ENCODE data around the gene CACNA2D2. TPM values are rescaled to one million over a fixed set of nuclear protein-coding genes. Genes with fewer than 3 reads are reported as not detected.

Gene CACNA2D2
- total RNA-seq, 1 experiment from 2014 or later, result 27.7 TPM

GRCh38 chr3:50392101-50392715 is 111.2 kb downstream of the CACNA2D2 start:
- Histone ChIP-seq H3K79me1 (ENCODE audit: insufficient read depth, low read depth, low read length, poor library complexity, severe bottlenecking) (no peaks in the 10 kb centered on the region), H2BK12ac (ENCODE audit: insufficient read length, low read depth, low read length) (no peak overlapping the region), H3K9ac (ENCODE audit: extremely low read depth, insufficient read length, low read length) (no peak overlapping the region), H3K4ac (ENCODE audit: low read depth, low read length) (no peak overlapping the region), H3K18ac (ENCODE audit: insufficient read length, low read depth, low read length) (no peak overlapping the region), H3K4me1 (ENCODE audit: insufficient read depth, low read length) (no peaks in the 10 kb centered on the region), H2AFZ (ENCODE audit: low read length) (no peak overlapping the region), H2BK120ac (ENCODE audit: low read depth, low read length, poor library complexity, severe bottlenecking) (no peak overlapping the region), H3K14ac (ENCODE audit: insufficient read depth, low read length) (no peak overlapping the region; the same call in 1 of the 2 replicates), H3T11ph (ENCODE audit: low read length) (no peak overlapping the region), H3K4me2 (ENCODE audit: insufficient read depth, insufficient read length, low read length) (no peak overlapping the region), H3K79me2 (ENCODE audit: insufficient read depth, low read length) (no peaks in the 10 kb centered on the region), H2BK15ac (ENCODE audit: low read depth, low read length) (no peak overlapping the region), H2BK5ac (ENCODE audit: insufficient read length, low read length) (no peak overlapping the region), H3K56ac (ENCODE audit: insufficient read length, low read depth, low read length) (no peak overlapping the region), H3K23ac (ENCODE audit: insufficient read length, low read depth, low read length) (no peak overlapping the region), H2BK20ac (ENCODE audit: low read depth, low read length, poor library complexity, severe bottlenecking) (no peak overlapping the region), H3K27ac (ENCODE audit: insufficient read length, low read depth, low read length) (no peak overlapping the region), H3K23me2 (ENCODE audit: insufficient read length, low read depth, low read length, poor library complexity, severe bottlenecking) (no peaks in the 10 kb centered on the region), H4K91ac (ENCODE audit: insufficient read length, low read depth, low read length) (no peak overlapping the region), H2AK5ac (ENCODE audit: insufficient read length, low read length) (no peak overlapping the region), H4K8ac (replicated peaks; ENCODE audit: insufficient read length, low read depth, low read length) (no peak overlapping the region), H4K20me1 (ENCODE audit: control insufficient read depth, insufficient read depth, insufficient read length) (no peaks in the 10 kb centered on the region), H3K9me3 (ENCODE audit: control insufficient read depth, low read depth, low read length) (no peaks in the 10 kb centered on the region), H3K27me3 (ENCODE audit: insufficient read depth, low read length) (no peaks in the 10 kb centered on the region), H4K5ac (ENCODE audit: insufficient read length, low read depth, low read length) (no peak overlapping the region)
- Mint-ChIP-seq H3K27me3 (ENCODE audit: low read depth) (peaks cover 6% of the 10 kb centered on the region), H3K9me3 (no peaks in the 10 kb centered on the region), H3K36me3 (ENCODE audit: insufficient read depth in 1 of 3, low read depth in 3 of 3) (0 out of 7 replicates have a peak, but pooled peaks cover 0 to 4% (median 0%) of the 10 kb centered on the region in 3 experiments), H3K27ac (no peak overlapping the region), H3K4me3 (no peak overlapping the region), H3K4me1 (0 out of 4 replicates have a peak, but pooled peaks cover 0 to 6% of the 10 kb centered on the region in 2 experiments)
- DNase-seq, result no peak
- no peak for TF ChIP-seq CTCF (conservative IDR thresholded peaks at IDR 0.05)
- WGBS (ENCODE audit: extremely low coverage, insufficient read length, low lambda C conversion rate), result no CpG with 5 or more reads among the region's 5 CpGs
